Activated naive CD4-positive, alpha-beta T cell treated with anti-CD3 and anti-CD28 coated beads, Interleukin-2, amount 10 ng/mL, durations not matched to agents 7 days and 5 days (primary cell): ENCODE measurements around the gene CD300H.
A peak's percentile ranks its signal among the peaks of the same experiment; 100 is the strongest.

Experiments used
- CTCF ChIA-PET: fragments of 350-600 bp; sonication (Branson Sonifier 250); formaldehyde crosslinking; loops from one replicate; lab custom pipeline; 2021; ENCODE audit warnings: antibody characterized with exemption; lab: Charles Lee
- DNase-seq: peaks from one replicate; pipeline ENCODE4 v3.0.0-alpha.2; 2020
- H3K27ac Mint-ChIP-seq: one replicate; pipeline ENCODE4 v1.8.0; 2021; ENCODE audit warnings: mild to moderate bottlenecking, moderate library complexity, mixed read lengths
- H3K27me3 Mint-ChIP-seq: one replicate; pipeline ENCODE4 v1.8.0; 2021; ENCODE audit warnings: mild to moderate bottlenecking, mixed read lengths
- H3K36me3 Mint-ChIP-seq: one replicate; pipeline ENCODE4 v1.8.0; 2021; ENCODE audit warnings: mixed read lengths
- H3K4me1 Mint-ChIP-seq: one replicate; pipeline ENCODE4 v1.8.0; 2021; ENCODE audit warnings: mixed read lengths
- H3K4me3 Mint-ChIP-seq: one replicate; pipeline ENCODE4 v1.8.0; 2021; ENCODE audit warnings: mild to moderate bottlenecking, moderate library complexity, mixed read lengths
- H3K9me3 Mint-ChIP-seq: one replicate; pipeline ENCODE4 v1.8.0; 2021; ENCODE audit warnings: mixed read lengths

Gene CD300H

DNA sequence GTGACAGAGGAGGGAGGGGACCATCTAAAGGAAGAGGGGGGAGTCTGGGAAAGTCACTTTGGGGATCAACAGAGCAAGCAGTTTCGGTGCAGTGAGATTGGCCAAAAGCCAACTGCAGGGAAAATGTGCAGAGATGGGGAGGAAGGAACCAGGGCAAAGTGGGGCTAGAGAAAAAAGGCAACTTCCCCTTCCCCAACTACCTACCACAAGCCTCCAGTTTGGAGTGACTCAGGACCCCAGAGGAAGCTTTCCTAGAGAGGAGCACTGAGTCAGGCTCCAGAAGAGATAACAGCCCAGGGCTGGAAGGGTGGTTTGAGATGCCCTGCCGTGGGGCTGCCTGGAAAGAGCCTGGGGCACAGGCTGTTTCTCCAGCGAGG, 31.7 kb upstream of the CD300H start:
- no peak overlapping the region for H3K4me3 Mint-ChIP-seq
- H3K4me1 Mint-ChIP-seq = peaks cover 29% of the 10 kb centered on the region
- H3K9me3 Mint-ChIP-seq = no peaks in the 10 kb centered on the region
- CTCF ChIA-PET = no interaction called here
- peaks cover 69% of the 10 kb centered on the region for H3K27me3 Mint-ChIP-seq
- no peak overlapping the region for H3K27ac Mint-ChIP-seq
- DNase-seq = no peak
- H3K36me3 Mint-ChIP-seq = no peaks in the 10 kb centered on the region

- Mint-ChIP-seq H3K4me3 (no peak overlapping the region), H3K9me3 (no peaks in the 10 kb centered on the region), H3K27ac (peak overlapping the region; percentile 60), H3K36me3 (no peaks in the 10 kb centered on the region), H3K4me1 (peaks cover 27% of the 10 kb centered on the region), H3K27me3 (peaks cover 65% of the 10 kb centered on the region)
- CTCF ChIA-PET = interaction anchor here (1.3 kb wide), 1 partner anchor 36 kb away, joined by 3 read pairs; no protein-coding TSS in a partner anchor
- no peak for DNase-seq
Observed at GRCh38 chr17:74598346-74599022, 31.2 kb upstream of the CD300H start.

- Mint-ChIP-seq H3K9me3 (no peaks in the 10 kb centered on the region), H3K27me3 (peaks cover 60% of the 10 kb centered on the region), H3K4me1 (peaks cover 25% of the 10 kb centered on the region), H3K27ac (no peak overlapping the region), H3K4me3 (no peak overlapping the region), H3K36me3 (no peaks in the 10 kb centered on the region)
- no peak for DNase-seq
- CTCF ChIA-PET = interaction anchor here (1.3 kb wide), 1 partner anchor 35 kb away, joined by 3 read pairs; no protein-coding TSS in a partner anchor
Observed at GRCh38 chr17:74597069-74597790, 29.9 kb upstream of the CD300H start.

DNA sequence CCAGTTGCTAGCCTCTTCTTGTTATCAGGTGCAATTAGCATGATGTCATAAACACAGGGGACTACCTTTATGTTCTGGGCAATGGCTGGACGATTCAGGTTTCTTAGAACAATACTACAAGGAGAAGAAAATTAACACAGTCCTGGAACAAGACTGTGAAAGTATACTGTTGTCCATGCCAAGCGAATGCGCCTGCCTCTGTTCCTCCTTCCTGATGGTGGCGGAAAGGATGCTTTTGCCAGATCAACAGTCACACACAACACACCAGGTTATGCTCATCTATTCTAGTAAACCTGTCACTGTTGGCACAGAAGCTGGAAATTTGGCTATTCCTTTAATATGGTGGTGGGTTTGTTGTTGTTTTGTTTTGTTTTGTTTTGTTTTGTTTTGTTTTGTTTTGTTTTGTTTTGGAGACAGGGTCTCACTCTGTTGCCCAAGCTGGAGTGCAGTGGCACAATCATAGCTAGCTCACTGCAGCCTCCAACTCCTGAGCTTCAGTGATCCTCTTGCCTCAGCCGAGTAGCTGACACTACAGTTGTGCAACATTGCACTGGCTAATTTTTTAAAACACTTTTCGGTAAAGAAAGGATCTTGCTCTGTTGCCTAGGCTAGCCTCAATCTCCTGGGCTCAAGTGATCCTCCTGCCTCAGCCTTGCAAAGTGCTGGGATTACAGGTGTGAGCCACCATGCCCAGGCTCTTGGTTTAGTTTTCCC, 27.9 kb upstream of the CD300H start:
- Mint-ChIP-seq H3K27me3 (peaks cover 55% of the 10 kb centered on the region), H3K4me1 (peaks cover 32% of the 10 kb centered on the region), H3K36me3 (no peaks in the 10 kb centered on the region), H3K27ac (no peak overlapping the region), H3K9me3 (peaks cover 2% of the 10 kb centered on the region), H3K4me3 (no peak overlapping the region)
- CTCF ChIA-PET = interaction anchor here (0.7 kb wide), 1 partner anchor 29 kb away, joined by 3 read pairs; no protein-coding TSS in a partner anchor
- DNase-seq = no peak

- Mint-ChIP-seq H3K27ac (no peak within 1 kb of the TSS), H3K4me3 (no peak within 1 kb of the TSS), H3K4me1 (peaks cover 18% of the 10 kb centered on the region), H3K9me3 (peaks cover 2% of the 10 kb centered on the region), H3K36me3 (no peaks in the 10 kb centered on the region), H3K27me3 (peaks cover 38% of the 10 kb centered on the region)
- CTCF ChIA-PET = interaction anchor here (0.6 to 2.6 kb wide), 3 partner anchors 10 to 212 kb away, joined by 3 to 13 read pairs (median 4); no protein-coding TSS in a partner anchor
- peak; percentile 28 for DNase-seq
Observed at GRCh38 chr17:74592087-74592990, 25.0 kb upstream of the CD300H start, which contains the start of gene CD300LD. Gene CD300LD (minus strand): TSS chr17:74592283. CDS start chr17:74592202, 81 bp downstream.

GRCh38 chr17:74591503-74591902, 24.2 kb upstream of the CD300H start:
- DNase-seq = no peak
- H3K36me3 Mint-ChIP-seq = no peaks in the 10 kb centered on the region
- H3K4me3 Mint-ChIP-seq = no peak overlapping the region
- H3K27me3 Mint-ChIP-seq = peaks cover 32% of the 10 kb centered on the region
- CTCF ChIA-PET = interaction anchor here (0.6 to 2.6 kb wide), 3 partner anchors 11 to 211 kb away, joined by 3 to 13 read pairs (median 4); no protein-coding TSS in a partner anchor
- H3K27ac Mint-ChIP-seq = no peak overlapping the region
- peaks cover 2% of the 10 kb centered on the region for H3K9me3 Mint-ChIP-seq
- peaks cover 18% of the 10 kb centered on the region for H3K4me1 Mint-ChIP-seq

DNA sequence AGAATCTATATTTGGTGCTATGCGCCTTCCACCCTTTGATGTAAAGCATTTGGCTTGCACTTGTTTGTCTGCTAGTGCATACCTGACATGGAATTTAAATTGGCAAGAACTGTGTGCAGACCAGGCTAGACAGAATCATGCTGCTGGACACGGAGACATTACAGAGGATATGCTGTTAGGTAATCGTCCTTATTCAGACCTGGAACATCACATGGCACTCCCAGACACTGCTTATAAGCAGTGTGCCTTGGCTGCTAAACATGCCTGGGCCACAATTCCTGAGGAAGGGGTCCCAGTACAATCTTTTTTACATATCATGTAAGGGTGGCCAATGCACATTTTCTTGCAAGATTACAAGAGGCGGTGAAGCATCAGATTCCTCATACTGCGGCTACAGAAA, 18.4 kb upstream of the CD300H start:
- Mint-ChIP-seq H3K4me3 (no peak overlapping the region), H3K27me3 (peaks cover 18% of the 10 kb centered on the region), H3K9me3 (peaks cover 11% of the 10 kb centered on the region), H3K36me3 (no peaks in the 10 kb centered on the region), H3K27ac (no peak overlapping the region), H3K4me1 (peaks cover 2% of the 10 kb centered on the region)
- CTCF ChIA-PET = interaction anchor here (1.0 kb wide), 1 partner anchor 207 kb away, joined by 3 read pairs; no protein-coding TSS in a partner anchor
- no peak for DNase-seq

- Mint-ChIP-seq H3K4me3 (no peak overlapping the region), H3K27me3 (peaks cover 18% of the 10 kb centered on the region), H3K36me3 (no peaks in the 10 kb centered on the region), H3K9me3 (peaks cover 11% of the 10 kb centered on the region), H3K4me1 (peaks cover 13% of the 10 kb centered on the region), H3K27ac (no peak overlapping the region)
- no peak for DNase-seq
- CTCF ChIA-PET = no interaction called here
Observed at GRCh38 chr17:74584292-74585060, 17.2 kb upstream of the CD300H start.

DNA sequence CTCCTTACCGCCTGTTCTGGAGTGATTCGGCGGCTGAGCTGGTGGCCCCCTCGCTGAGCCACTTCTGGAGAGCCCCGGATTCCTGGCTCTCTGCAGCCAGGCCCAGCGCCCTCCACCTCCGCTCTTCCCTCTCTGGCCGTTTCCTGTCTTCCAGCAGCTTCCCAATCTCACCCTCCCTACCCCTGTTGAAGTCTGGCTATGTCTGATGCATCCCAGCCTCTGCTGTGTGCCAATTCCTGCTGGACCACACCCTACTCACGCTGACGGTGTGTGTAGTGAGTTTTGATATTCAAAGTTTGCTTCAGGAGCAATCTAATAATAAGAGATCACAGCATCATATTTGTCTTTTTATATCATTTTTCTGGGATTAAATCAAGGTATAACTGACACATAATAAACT, 15.3 kb upstream of the CD300H start:
- Mint-ChIP-seq H3K27ac (no peak overlapping the region), H3K9me3 (peaks cover 11% of the 10 kb centered on the region), H3K4me3 (no peak overlapping the region), H3K27me3 (peaks cover 18% of the 10 kb centered on the region), H3K36me3 (no peaks in the 10 kb centered on the region), H3K4me1 (peaks cover 17% of the 10 kb centered on the region)
- DNase-seq = no peak
- CTCF ChIA-PET = no interaction called here

GRCh38 chr17:74579900-74580299, 12.6 kb upstream of the CD300H start:
- Mint-ChIP-seq H3K4me1 (peaks cover 17% of the 10 kb centered on the region), H3K4me3 (no peak overlapping the region), H3K27me3 (peaks cover 29% of the 10 kb centered on the region), H3K27ac (peak overlapping the region; percentile 55), H3K36me3 (no peaks in the 10 kb centered on the region), H3K9me3 (peaks cover 10% of the 10 kb centered on the region)
- DNase-seq = no peak
- CTCF ChIA-PET = interaction anchor here (1.6 kb wide), 1 partner anchor 14 kb away, joined by 7 read pairs; no protein-coding TSS in a partner anchor

GRCh38 chr17:74578979-74579378, 11.7 kb upstream of the CD300H start:
- Mint-ChIP-seq H3K4me3 (no peak overlapping the region), H3K27me3 (peaks cover 30% of the 10 kb centered on the region), H3K4me1 (peaks cover 17% of the 10 kb centered on the region), H3K27ac (no peak overlapping the region), H3K36me3 (no peaks in the 10 kb centered on the region), H3K9me3 (peaks cover 2% of the 10 kb centered on the region)
- CTCF ChIA-PET = interaction anchor here (1.6 to 3.1 kb wide), 2 partner anchors 13 kb away, joined by 7 to 10 read pairs; partner anchors contain the start of gene CD300H
- no peak for DNase-seq

- Mint-ChIP-seq H3K4me3 (no peak overlapping the region), H3K27ac (no peak overlapping the region), H3K9me3 (no peaks in the 10 kb centered on the region), H3K27me3 (peaks cover 58% of the 10 kb centered on the region), H3K4me1 (peaks cover 4% of the 10 kb centered on the region), H3K36me3 (no peaks in the 10 kb centered on the region)
- no peak for DNase-seq
- CTCF ChIA-PET = interaction anchor here (1.2 kb wide), 1 partner anchor 29 kb away, joined by 5 read pairs; no protein-coding TSS in a partner anchor
Observed at GRCh38 chr17:74574489-74575142, 7.3 kb upstream of the CD300H start.
